ENCODE results near the gene TERT.
"Not testable (repeated sequence)": the region's sequence is repeated elsewhere in the genome, so short reads cannot be mapped to it uniquely, and the experiment has no call there.

Gene TERT

DNA sequence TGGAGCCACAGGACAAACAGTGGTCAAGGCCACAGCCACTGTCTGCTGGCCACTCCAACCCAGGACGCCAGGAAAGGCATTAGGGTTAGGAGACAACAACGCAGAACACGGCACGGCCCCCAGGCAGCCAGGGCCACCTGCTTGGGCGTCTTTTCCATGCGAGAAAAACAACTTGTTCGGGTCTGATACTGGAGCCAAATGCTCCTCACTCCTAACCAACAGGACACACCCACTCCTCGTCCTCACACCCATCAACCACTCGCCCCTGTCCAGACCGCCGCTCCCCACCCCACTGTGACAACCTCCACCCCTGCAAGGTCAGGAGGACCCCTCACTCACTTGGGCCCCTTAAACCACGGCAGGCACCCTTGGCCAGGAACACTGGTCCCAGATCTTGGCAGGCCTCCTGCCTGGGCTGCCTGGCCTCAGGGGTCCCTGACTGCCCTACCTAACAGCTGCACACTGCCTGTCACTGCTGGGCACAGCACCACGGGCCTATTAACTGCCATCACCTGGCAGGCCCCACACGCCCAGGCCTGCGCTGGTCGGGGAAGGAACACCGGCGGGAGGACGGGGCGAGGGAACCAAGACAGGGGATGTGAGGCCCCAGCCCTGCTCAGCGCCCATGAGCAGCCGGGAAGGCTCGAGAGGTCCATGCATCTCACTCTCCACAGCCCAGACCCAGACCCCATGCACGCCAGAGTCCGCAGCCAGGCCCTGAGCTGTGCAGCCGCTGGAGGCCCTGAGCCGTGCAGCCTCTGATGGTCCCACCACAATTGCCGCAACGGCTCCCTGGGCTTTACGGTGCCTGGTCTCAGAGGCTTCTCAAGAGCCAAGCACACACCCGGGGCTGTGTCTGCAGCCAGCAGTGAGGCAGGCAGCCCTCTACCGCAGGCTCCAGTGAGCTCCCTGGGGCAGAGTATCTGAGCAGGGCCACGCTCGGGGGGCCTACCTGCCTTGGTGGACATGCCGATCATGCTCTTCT is 36.3 kb upstream of the TERT start:
- no peak for DNase-seq (ENCODE audit: low read depth in 2 of 2)

GRCh38 chr5:1330146-1330846 is 35.4 kb upstream of the TERT start:
- DNase-seq (ENCODE audit: low read depth in 2 of 2): no peak

DNA sequence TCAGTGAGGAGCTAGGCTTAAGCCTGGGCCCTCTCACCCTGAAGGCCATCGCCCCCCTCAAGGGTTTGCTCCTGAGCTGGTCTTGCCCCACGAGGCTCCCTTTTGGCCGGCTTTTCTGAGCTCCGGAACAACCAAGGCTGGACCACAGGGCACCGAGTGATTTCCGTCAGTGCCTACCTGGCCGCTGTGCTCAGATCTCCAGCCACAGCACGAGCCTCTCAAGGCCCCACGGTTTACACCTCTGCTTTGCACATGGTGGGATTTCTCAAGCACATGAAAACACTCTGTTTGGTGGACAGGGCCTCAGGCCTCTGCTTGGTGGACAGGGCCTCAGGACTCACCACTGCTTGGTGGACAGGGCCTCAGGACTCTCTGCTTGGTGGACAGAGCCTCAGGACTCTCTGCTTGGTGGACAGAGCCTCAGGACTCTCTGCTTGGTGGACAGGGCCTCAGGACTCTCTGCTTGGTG is 34.3 kb upstream of the TERT start:
- no peak for DNase-seq (ENCODE audit: low read depth in 2 of 2)

DNA sequence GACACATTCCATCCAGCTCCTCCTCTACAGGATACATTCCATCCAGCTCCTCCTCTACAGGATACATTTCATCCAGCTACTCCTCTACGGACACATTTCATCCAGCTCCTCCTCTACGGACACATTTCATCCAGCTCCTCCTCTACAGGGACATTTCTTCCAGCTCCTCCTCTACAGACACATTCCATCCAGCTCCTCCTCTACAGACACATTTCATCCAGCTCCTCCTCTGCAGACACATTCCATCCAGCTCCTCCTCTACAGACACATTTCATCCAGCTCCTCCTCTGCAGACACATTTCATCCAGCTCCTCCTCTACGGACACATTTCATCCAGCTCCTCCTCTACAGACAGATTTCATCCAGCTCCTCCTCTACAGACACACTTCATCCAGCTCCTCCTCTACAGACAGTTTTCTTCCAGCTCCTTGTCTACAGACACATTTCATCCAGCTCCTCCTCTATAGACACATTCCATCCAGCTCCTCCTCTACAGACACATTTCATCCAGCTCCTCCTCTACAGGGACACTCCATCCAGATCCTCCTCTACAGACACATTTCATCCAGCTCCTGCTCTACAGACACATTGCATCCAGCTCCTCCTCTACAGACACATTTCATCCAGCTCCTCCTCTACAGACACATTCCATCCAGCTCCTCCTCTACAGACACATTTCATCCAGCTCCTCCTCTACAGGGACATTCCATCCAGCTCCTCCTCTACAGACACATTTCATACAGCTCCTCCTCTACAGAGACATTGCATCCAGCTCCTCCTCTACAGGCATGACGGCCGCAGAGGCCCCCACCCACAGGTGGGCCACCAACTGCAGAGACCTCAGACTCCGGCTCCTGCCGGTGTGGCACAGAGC is 33.6 kb upstream of the TERT start:
- DNase-seq (ENCODE audit: low read depth in 2 of 2): not testable (repeated sequence)

DNA sequence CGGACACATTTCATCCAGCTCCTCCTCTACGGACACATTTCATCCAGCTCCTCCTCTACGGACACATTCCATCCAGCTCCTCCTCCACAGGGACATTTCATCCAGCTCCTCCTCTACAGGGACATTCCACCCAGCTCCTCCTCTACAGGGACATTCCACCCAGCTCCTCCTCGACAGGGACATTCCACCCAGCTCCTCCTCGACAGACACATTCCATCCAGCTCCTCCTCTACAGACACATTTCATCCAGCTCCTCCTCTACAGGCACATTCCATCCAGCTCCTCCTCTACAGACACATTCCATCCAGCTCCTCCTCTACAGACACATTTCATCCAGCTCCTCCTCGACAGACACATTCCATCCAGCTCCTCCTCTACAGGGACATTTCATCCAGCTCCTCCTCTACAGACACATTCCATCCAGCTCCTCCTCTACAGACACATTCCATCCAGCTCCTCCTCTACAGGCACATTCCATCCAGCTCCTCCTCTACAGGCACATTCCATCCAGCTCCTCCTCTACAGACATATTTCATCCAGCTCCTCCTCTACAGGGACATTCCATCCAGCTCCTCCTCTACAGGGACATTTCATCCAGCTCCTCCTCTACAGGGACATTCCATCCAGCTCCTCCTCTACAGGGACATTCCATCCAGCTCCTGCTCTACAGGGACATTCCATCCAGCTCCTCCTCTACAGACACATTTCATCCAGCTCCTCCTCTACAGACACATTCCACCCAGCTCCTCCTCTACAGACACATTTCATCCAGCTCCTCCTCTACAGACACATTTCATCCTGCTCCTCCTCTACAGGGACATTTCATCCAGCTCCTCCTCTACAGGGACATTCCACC is 32.3 kb upstream of the TERT start:
- DNase-seq (ENCODE audit: low read depth in 2 of 2): not testable (repeated sequence)

DNA sequence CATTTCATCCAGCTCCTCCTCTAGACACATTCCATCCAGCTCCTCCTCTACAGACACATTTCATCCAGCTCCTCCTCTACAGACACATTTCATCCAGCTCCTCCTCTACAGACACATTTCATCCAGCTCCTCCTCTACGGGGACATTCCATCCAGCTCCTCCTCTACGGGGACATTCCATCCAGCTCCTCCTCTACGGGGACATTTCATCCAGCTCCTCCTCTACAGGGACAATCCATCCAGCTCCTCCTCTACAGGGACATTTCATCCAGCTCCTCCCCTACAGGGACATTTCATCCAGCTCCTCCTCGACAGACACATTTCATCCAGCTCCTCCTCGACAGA is 31.6 kb upstream of the TERT start:
- not testable (repeated sequence) for DNase-seq (ENCODE audit: low read depth in 2 of 2)

- DNase-seq (ENCODE audit: low read depth in 2 of 2): no peak
Measured at GRCh38 chr5:1325870-1326531, 31.1 kb upstream of the TERT start.

GRCh38 chr5:1325191-1325741 is 30.4 kb upstream of the TERT start:
- no peak for DNase-seq (ENCODE audit: low read depth in 2 of 2)

GRCh38 chr5:1324719-1325190 is 29.9 kb upstream of the TERT start:
- no peak for DNase-seq (ENCODE audit: low read depth in 2 of 2)

GRCh38 chr5:1324301-1324700 is 29.4 kb upstream of the TERT start:
- DNase-seq (ENCODE audit: low read depth in 2 of 2): no peak

GRCh38 chr5:1323803-1324173 is 28.9 kb upstream of the TERT start:
- no peak for DNase-seq (ENCODE audit: low read depth in 2 of 2)

GRCh38 chr5:1322955-1323802 is 28.3 kb upstream of the TERT start:
- no peak for DNase-seq (ENCODE audit: low read depth in 2 of 2)

- DNase-seq (ENCODE audit: low read depth in 2 of 2): no peak
Measured at GRCh38 chr5:1322036-1322900, 27.4 kb upstream of the TERT start.

DNA sequence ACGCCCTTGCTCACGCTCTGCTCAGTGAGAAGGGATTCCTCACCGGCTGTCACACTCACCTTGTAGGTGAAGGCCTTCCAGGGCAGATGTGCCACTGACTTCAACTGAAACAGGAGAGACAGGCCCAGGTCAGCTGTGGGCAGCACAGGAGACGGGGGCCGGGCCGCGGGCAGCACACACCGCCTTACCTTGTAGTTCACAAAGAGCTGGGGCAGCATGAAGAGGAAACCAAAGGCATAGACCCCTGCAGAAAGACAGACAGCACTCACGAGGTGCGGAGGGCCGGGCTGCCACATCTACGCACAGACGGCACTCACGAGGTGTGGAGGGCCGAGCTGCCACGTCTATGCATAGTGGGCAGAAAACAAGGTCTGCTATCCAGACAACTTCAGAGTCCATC is 26.7 kb upstream of the TERT start:
- no peak for DNase-seq (ENCODE audit: low read depth in 2 of 2)

DNA sequence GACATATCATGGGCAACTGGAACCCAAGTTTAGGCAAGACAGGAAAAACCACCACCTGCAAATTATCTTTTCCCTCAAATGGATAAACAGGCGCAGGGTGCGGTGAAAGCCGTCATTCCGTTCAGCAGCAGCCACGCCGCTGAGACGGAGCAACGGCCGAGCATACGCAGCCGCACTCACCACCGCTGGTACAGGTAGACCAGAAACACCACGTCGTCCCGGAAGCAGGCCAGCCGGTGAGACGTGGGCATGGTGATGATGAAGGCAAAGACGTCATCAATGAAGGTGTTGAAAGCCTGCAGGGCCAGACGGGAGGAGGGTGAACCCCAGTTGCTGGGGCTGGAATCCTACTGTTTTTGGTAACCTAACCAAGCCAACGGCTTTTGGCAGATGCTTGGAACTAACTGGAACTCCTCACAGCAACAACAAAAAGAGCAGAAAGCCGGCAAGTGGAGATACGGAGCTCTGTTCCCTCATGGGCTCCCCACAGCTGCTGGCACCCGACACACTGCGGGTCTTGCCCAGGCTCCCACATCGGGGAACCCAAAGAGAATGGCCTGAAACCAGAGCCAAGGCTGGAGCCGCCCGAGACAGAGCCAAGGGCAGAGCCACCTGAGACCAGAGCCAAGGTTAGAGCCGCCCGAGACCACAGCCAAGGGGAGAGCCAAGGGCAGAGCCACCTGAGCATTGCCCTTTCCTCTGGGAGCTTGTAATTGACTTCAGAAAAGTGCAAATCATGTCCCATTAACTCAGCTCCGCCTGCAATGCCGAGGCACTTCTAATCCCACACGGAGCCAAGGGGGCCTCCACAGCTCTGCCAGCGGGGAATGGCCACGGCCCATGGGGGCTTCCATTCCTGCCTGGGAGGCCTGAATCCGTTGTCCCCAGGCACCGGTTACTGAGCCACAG is 25.8 kb upstream of the TERT start:
- DNase-seq (ENCODE audit: low read depth in 2 of 2): no peak

DNA sequence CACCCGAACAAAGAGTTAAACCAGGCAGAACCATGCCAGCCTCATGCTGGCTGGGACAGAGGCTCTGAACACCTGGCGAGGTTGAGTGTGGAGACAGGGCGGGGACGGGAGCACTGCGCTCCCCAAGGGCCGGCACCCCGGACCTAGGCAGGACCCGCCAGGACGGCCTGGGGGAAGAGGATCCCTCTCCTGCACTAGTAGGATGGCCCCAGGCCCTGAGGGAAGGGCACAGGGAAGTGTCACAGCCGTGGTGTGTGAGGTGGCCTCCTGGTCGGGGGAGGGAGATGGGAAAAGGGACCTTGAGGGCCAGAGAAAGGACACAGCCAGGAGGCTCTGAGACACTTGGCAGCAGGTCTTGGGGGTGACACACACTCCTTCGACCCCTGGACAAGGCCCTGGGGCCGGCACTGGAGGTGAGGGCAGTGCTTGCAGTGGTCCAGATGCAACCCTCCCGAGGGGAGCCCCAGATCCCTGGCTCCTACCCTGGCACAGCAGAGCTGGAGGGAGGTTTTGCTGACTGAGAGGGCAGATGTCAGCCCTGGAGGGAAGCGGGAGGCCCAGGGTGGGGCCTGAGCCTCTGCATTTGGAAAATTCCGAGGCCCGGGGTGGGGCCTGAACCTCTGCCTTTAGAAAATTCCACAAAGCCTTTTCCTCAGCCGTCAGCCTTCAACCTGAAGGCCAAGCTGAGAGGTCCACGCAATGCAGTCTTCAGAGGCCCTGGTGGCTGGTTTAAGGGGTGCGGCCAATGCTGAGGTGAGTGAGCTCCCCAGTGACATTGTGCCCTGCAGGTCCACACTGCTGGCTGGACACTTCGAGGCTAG is 24.8 kb upstream of the TERT start:
- DNase-seq (ENCODE audit: low read depth in 2 of 2): no peak
